ENCODE measurements around the gene P3H4. TPM values are rescaled to one million over a fixed set of nuclear protein-coding genes. Genes with fewer than 3 reads are reported as not detected.
"Not testable (repeated sequence)": the region's sequence is repeated elsewhere in the genome, so short reads cannot be mapped to it uniquely, and the experiment has no call there.

The P3H4 gene
- total RNA-seq, 1 experiment from 2014 or later, result 16.9 TPM

DNA sequence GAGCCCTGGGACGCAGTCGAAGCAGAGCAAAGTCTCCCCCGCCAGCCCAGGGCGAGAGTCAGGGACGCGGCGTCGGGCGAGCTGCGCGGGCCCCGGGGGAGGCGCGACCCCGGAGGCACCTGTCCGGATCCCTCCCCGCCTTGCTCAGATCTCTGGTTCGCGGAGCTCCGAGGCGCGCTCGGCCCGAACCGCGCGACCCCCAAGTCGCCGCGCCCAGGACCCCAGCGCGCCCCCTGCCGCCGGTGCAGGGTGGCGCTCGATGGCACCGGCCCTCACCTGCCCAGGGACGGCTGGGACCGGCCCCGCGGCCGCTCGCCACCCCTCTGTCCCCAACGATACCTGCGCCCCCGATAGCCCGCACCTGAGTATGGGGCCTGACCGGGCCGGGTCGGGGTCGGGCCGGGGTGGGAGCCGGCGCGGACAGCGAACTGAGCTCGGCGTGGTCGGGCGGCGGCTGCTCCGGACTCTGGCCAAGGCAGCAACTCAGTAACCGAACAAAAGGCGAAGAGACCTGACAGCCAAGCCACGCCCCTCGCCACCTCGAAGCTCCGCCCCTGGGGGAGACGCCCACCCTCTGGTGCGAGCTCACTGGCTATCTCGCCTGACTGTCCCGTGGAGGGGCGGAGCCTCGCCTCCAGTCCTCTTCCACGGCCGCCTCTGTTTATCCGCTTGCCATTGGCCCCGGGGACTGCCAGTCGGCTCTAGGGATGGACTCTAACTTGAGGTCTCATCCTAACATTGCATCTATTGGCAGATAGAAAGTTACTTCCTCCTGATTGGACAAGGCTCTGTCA lies 25.3 kb downstream of the P3H4 start, which contains the start of gene JUP:
JUP (minus strand) TSS at position 485 of the 794 bp plus-strand sequence. CDS start 14,857 bp downstream, outside the sequence.
- peak within 1 kb of the TSS; percentile 39 for H3K4me3 ChIP-seq
- no peaks in the 10 kb centered on the region for H3K4me1 ChIP-seq

DNA sequence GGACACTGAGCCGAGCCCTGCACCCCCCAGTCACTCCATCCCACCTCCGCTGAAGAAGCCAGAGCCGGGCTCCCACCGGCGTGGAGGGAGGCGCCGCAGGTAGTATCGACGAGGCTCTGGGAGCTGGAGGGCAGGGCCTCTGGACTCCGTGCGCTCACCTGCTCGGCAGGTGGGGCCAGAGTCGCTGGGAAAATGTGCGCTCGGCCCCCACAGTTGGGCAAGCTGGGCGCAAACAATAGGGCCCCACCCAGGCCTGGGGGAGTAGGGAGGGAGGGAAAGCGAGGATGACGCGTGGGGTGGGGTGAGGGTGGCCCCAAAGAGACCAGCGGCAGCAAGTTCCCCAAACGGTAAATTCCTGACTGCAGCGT lies 25.9 kb downstream of the P3H4 start:
- Histone ChIP-seq H3K4me3 (no peak overlapping the region), H3K4me1 (no peaks in the 10 kb centered on the region), H3K27ac (no peak overlapping the region), H3K36me3 (no peaks in the 10 kb centered on the region), H3K27me3 (no peaks in the 10 kb centered on the region), H3K9me3 (replicated peaks) (no peaks in the 10 kb centered on the region)
- DNase-seq, result no peak

More for the DNA sequence above, 25.3 kb downstream of the P3H4 start, which contains the start of gene JUP:
- Histone ChIP-seq H3K9me3 (replicated peaks) (no peaks in the 10 kb centered on the region), H3K27me3 (no peaks in the 10 kb centered on the region), H3K36me3 (no peaks in the 10 kb centered on the region), H3K27ac (no peak within 1 kb of the TSS)
- DNase-seq, result peak; percentile 83 to 85

DNA sequence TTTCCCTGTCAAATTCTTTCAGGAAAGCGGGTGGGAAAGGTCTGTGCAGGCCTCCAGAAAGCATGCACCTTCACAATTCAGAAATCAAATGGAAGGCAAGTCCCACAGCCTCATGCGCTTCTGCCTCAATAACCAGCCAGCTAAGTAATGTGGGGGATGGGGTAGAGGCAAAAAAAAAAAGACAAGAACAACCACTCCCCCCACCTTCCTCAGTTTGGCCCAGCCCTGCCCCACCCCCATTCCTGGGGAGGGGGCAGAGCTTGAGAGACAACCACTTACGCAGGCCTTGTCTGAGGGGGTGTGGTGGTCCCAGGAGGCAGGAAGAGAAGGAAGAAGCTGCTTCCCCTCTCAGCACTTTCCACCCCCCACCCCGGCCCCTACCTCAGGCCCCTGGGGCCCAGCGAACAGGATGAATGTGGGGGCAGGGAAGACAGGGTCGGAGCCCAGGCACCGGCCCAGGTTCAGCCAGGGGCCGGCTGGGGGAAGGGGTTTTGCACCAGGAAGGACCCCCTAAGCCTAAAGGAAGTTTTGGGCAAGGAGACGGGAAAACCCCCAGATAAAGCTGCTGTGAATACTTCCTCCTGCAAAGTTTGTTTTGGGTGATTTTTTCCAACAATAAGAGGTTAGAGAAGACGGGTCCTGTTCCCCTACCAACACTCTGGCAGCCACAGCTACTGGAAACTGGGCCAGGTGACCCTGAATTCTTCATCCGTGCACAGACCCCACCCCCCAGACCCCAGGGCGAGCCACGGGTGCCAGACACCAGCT lies 26.5 kb downstream of the P3H4 start:
- Histone ChIP-seq H3K27ac (no peak overlapping the region), H3K4me3 (no peak overlapping the region), H3K9me3 (replicated peaks) (no peaks in the 10 kb centered on the region)

DNA sequence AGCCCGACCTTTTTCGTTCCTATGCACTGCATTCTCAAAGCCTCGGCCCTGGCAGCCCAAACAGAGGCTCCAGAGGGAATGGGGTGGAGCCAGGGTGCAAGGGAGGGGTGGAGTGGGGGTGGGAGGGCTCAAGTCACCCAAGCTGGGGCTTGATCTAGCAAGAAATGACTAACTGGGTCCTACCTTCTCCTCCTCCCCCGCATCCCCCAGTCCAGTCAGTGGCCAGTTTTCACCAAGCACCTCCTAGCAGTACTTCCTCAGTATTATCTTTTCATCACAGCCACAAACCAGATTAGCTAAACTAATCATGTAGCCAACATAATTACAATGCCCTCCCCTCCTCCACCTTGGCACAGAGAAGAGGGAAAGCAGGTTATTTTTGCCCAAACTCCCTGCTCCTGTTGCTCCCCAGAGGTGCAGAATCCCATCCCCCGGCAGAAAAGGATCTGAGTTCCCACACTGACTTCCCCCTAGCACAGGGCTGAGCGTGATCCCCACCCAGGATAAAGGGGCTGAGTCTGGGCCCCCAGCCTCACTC lies 27.5 kb downstream of the P3H4 start:
- H3K27me3 ChIP-seq, result no peaks in the 10 kb centered on the region
- H3K36me3 ChIP-seq, result no peaks in the 10 kb centered on the region
- DNase-seq, result no peak
- H3K27ac ChIP-seq, result no peak overlapping the region
- no peak overlapping the region for H3K4me3 ChIP-seq
- H3K4me1 ChIP-seq, result no peaks in the 10 kb centered on the region
- no peaks in the 10 kb centered on the region for H3K9me3 ChIP-seq (replicated peaks)

More for the DNA sequence above, 26.5 kb downstream of the P3H4 start:
- H3K27me3 ChIP-seq, result no peaks in the 10 kb centered on the region
- H3K36me3 ChIP-seq, result no peaks in the 10 kb centered on the region
- no peaks in the 10 kb centered on the region for H3K4me1 ChIP-seq
- no peak for DNase-seq

GRCh38 chr17:41782142-41782541 lies 29.6 kb downstream of the P3H4 start:
- no peak overlapping the region for H3K27ac ChIP-seq
- H3K9me3 ChIP-seq (replicated peaks), result no peaks in the 10 kb centered on the region
- peaks cover 8% of the 10 kb centered on the region for H3K4me1 ChIP-seq
- no peak for DNase-seq
- no peak overlapping the region for H3K4me3 ChIP-seq
- H3K27me3 ChIP-seq, result no peaks in the 10 kb centered on the region
- no peaks in the 10 kb centered on the region for H3K36me3 ChIP-seq

DNA sequence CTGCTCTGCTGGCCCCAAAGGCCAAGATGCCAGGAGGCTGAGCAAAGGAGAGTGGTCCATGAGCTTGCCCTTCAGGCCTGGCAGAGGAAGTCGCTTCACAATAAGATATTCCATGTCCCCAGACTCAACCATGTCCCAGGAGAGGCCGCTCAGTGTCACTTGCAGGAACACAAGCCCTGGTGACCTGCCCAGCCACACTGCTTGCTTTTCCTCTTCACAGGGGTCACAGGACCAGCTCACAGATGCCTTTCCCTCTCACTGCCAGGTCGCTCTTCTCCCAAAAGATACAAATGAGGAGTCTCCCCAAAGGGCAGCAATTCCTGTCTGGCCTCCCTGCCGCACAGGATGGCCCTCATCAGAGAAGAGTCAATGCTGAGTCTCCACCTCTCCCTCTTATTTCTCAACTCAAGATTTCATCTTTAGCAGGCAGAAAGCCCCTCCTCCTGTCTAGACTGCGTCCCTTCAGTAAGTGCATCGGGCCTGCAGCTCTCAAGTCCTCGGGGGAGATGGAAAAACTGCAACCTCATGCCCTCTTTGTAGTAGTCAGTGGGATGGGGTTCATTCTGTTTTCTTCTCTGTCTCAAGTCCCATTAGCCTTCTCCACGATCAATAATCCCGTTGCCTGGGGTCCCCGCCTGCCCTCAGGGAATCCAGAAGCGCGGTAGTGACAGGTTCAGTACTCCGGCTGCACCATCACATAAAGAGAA lies 30.2 kb downstream of the P3H4 start:
- no peak overlapping the region for H3K27ac ChIP-seq
- H3K4me3 ChIP-seq, result no peak overlapping the region
- peaks cover 14% of the 10 kb centered on the region for H3K4me1 ChIP-seq

DNA sequence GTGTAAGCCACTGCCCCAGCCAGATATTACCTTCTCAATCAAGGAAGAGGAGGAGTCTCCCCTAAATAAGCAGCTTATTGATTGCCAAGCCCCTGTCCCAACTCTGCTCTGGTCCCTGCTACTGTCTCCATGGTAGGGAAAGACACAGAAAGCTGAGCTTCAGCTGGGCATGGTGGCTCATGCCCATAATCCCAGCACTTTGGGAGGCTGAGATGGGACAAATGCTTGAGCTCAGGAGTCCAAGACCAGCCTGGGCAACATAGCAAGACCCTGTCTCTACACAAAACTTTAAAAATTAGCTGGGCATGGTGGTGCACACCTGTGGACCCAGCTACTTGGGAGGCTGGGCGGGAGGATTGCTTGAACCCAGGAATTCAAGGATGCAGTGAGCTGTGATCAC lies 31.8 kb downstream of the P3H4 start:
- Histone ChIP-seq H3K27ac (no peak overlapping the region), H3K4me3 (no peak overlapping the region), H3K27me3 (no peaks in the 10 kb centered on the region), H3K9me3 (replicated peaks) (no peaks in the 10 kb centered on the region), H3K4me1 (peaks cover 28% of the 10 kb centered on the region), H3K36me3 (no peaks in the 10 kb centered on the region)
- no peak for DNase-seq

More for the DNA sequence above, 30.2 kb downstream of the P3H4 start:
- Histone ChIP-seq H3K36me3 (no peaks in the 10 kb centered on the region), H3K9me3 (replicated peaks) (no peaks in the 10 kb centered on the region), H3K27me3 (no peaks in the 10 kb centered on the region)
- DNase-seq, result no peak

- peaks cover 39% of the 10 kb centered on the region for H3K4me1 ChIP-seq
- H3K27ac ChIP-seq, result peak overlapping the region; percentile 82
- H3K36me3 ChIP-seq, result no peaks in the 10 kb centered on the region
- H3K27me3 ChIP-seq, result no peaks in the 10 kb centered on the region
- H3K4me3 ChIP-seq, result no peak overlapping the region
- DNase-seq, result peak; percentile 88 to 94
- no peaks in the 10 kb centered on the region for H3K9me3 ChIP-seq (replicated peaks)
Observed at GRCh38 chr17:41777574-41778188, 34.1 kb downstream of the P3H4 start.

- H3K36me3 ChIP-seq, result no peaks in the 10 kb centered on the region
- H3K27me3 ChIP-seq, result no peaks in the 10 kb centered on the region
- peak; percentile 80 to 81 for DNase-seq
- H3K9me3 ChIP-seq (replicated peaks), result no peaks in the 10 kb centered on the region
- H3K4me1 ChIP-seq, result peaks cover 39% of the 10 kb centered on the region
- H3K4me3 ChIP-seq, result no peak overlapping the region
- peak overlapping the region; percentile 82 for H3K27ac ChIP-seq
Observed at GRCh38 chr17:41777157-41777573, 34.6 kb downstream of the P3H4 start.

DNA sequence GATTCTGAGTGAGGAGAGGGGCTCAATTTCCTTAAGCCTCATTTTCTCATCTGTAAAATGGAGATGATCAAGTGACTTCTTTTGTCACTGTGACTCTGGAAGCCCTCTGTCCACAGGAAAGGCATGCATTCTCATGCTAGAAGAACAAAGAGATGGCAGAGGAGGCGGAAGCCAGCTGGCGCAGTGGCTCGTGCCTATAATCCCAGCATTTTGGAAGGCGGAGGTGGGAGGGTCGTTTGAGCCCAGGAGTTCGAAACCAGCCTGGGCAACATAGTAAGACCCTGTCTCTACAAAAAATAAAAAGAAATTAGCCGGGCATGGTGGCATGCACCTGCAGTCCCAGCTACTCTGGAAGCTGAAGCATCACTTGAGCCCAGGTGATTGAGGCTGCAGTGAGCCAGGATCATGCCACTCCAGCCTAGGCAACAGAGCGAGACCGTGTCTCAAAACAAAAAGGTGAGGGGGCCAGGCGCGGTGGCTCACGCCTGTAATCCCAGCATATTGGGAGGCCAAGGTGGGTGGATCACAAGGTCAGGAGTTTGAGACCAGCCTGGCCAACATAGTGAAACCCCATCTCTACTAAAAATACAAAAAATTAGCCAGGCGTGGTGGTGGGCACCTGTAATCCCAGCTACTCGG lies 35.4 kb downstream of the P3H4 start:
- H3K4me3 ChIP-seq; H3K36me3 ChIP-seq; H3K9me3 ChIP-seq (replicated peaks); H3K27me3 ChIP-seq; DNase-seq: not testable (repeated sequence)
- Histone ChIP-seq H3K4me1 (peaks cover 39% of the 10 kb centered on the region), H3K27ac (peak overlapping the region; percentile 82; the same call in 1 of the 2 replicates)

GRCh38 chr17:41775394-41776226 lies 36.1 kb downstream of the P3H4 start:
- Histone ChIP-seq H3K4me1 (peaks cover 39% of the 10 kb centered on the region), H3K27ac (no peak overlapping the region), H3K4me3 (no peak overlapping the region), H3K27me3 (no peaks in the 10 kb centered on the region), H3K9me3 (replicated peaks) (no peaks in the 10 kb centered on the region), H3K36me3 (no peaks in the 10 kb centered on the region)
- DNase-seq, result no peak

- Histone ChIP-seq H3K36me3 (no peaks in the 10 kb centered on the region), H3K27me3 (no peaks in the 10 kb centered on the region), H3K9me3 (replicated peaks) (no peaks in the 10 kb centered on the region), H3K4me3 (no peak overlapping the region), H3K4me1 (peaks cover 43% of the 10 kb centered on the region), H3K27ac (no peak overlapping the region)
- no peak for DNase-seq
Observed at GRCh38 chr17:41773731-41774193, 38.0 kb downstream of the P3H4 start.

- peaks cover 43% of the 10 kb centered on the region for H3K4me1 ChIP-seq
- DNase-seq, result peak; percentile 76 to 77
- H3K27ac ChIP-seq, result no peak overlapping the region
Observed at GRCh38 chr17:41773190-41773588, 38.6 kb downstream of the P3H4 start.

More at GRCh38 chr17:41773190-41773588, 38.6 kb downstream of the P3H4 start:
- Histone ChIP-seq H3K27me3 (no peaks in the 10 kb centered on the region), H3K9me3 (replicated peaks) (no peaks in the 10 kb centered on the region), H3K4me3 (no peak overlapping the region), H3K36me3 (no peaks in the 10 kb centered on the region)

Measured in SJCRH30 (cell line).